GM21515 (cell line): ENCODE results near the gene HOXA11.
A peak's percentile ranks its signal among the peaks of the same experiment; 100 is the strongest.

Experiments used
- ATAC-seq: cut with Tn5 transposase; IDR thresholded peaks from one replicate; pipeline ENCODE4 v1.9.1; 2021; ENCODE audit not compliant: unreplicated experiment

The HOXA11 gene

GRCh38 chr7:27171325-27171636 lies 13.8 kb downstream of the HOXA11 start:
- ATAC-seq, result no peak

- no peak for ATAC-seq
Measured at GRCh38 chr7:27170426-27171324, 14.4 kb downstream of the HOXA11 start.

GRCh38 chr7:27169658-27170425 lies 15.2 kb downstream of the HOXA11 start:
- ATAC-seq, result no peak

- no peak for ATAC-seq
Measured at GRCh38 chr7:27168265-27168947, 16.6 kb downstream of the HOXA11 start.

GRCh38 chr7:27167916-27168264 lies 17.1 kb downstream of the HOXA11 start:
- ATAC-seq, result no peak

GRCh38 chr7:27166531-27167505 lies 18.2 kb downstream of the HOXA11 start:
- ATAC-seq, result no peak

- no peak for ATAC-seq
Measured at GRCh38 chr7:27165996-27166530, 19.0 kb downstream of the HOXA11 start.

- ATAC-seq, result no peak
Measured at GRCh38 chr7:27165089-27165995, 19.7 kb downstream of the HOXA11 start, which contains the start of gene HOXA9. HOXA9 (minus strand) TSS chr7:27165537; CDS start chr7:27165457, 80 bp downstream.

GRCh38 chr7:27164367-27165088 lies 20.5 kb downstream of the HOXA11 start:
- no peak for ATAC-seq

- ATAC-seq, result no peak
Measured at GRCh38 chr7:27164045-27164366, 21.0 kb downstream of the HOXA11 start.

- ATAC-seq, result no peak
Measured at GRCh38 chr7:27163288-27164044, 21.6 kb downstream of the HOXA11 start.

GRCh38 chr7:27162561-27163287 lies 22.3 kb downstream of the HOXA11 start:
- ATAC-seq, result no peak

GRCh38 chr7:27161721-27162560 lies 23.1 kb downstream of the HOXA11 start:
- no peak for ATAC-seq

GRCh38 chr7:27161214-27161720 lies 23.8 kb downstream of the HOXA11 start:
- ATAC-seq, result no peak

GRCh38 chr7:27160546-27161213 lies 24.4 kb downstream of the HOXA11 start:
- peak; percentile 70 for ATAC-seq

GRCh38 chr7:27160145-27160545 lies 24.9 kb downstream of the HOXA11 start:
- ATAC-seq, result no peak
